AG04449 (cell line): ENCODE data around the gene ZNF417.

ENCODE experiments used
- CTCF ChIA-PET: fragments of 350-600 bp; formaldehyde crosslinking; extraction: SDS; loops from one replicate; lab custom pipeline; 2021; ENCODE audit warnings: antibody characterized with exemption; lab: Yijun Ruan, JAX
- POLR2A ChIA-PET: fragments of 400-600, 350-600 bp; formaldehyde crosslinking; extraction: SDS; loops from one replicate; lab custom pipeline; 2020; ENCODE audit warnings: antibody characterized with exemption, inconsistent platforms; lab: Yijun Ruan, JAX
- DNase-seq: peaks from one replicate; pipeline ENCODE4 v3.0.0-alpha.2; 2010; ENCODE audit warnings: low read depth, low spot score
- H3K4me3 ChIP-seq: 2 replicates; pipeline ENCODE4 v1.5.1; 2011; ENCODE audit warnings: low read depth, mild to moderate bottlenecking, control low read depth, low read length
- CTCF ChIP-seq: IDR thresholded peaks from one replicate; pipeline ENCODE4 v1.5.1; 2011; ENCODE audit warnings: mild to moderate bottlenecking, moderate library complexity, low read length, control low read depth, inconsistent platforms; ENCODE audit not compliant: insufficient read depth; ENCODE audit errors: missing control alignments

The ZNF417 gene

GRCh38 chr19:57916168-57916995 lies at the start of gene ZNF417:
Gene ZNF417 (minus strand): TSS chr19:57916592. CDS start chr19:57916411, 181 bp downstream.
- TF ChIP-seq CTCF = peak; percentile 54
- peak within 1 kb of the TSS; percentile 82 for H3K4me3 ChIP-seq
- ChIA-PET POLR2A (interaction anchor here (1.6 kb wide), 1 partner anchor 97 kb away, joined by 5 read pairs; no protein-coding TSS in a partner anchor), CTCF (interaction anchor here (0.7 to 1.6 kb wide), 5 partner anchors 9 to 188 kb away, joined by 3 to 6 read pairs (median 4); partner anchors contain the start of gene ZNF418)
- peak; percentile 74 for DNase-seq

- H3K4me3 ChIP-seq = no peak overlapping the region
- no peak for TF ChIP-seq CTCF
- DNase-seq = no peak
- CTCF ChIA-PET = no interaction called here
- POLR2A ChIA-PET = no interaction called here
These were observed 48.4 kb upstream of the ZNF417 start for GRCh38 chr19:57964761-57965160.

- no peak overlapping the region for H3K4me3 ChIP-seq
- TF ChIP-seq CTCF = no peak
- DNase-seq = no peak
- ChIA-PET CTCF (no interaction called here), POLR2A (no interaction called here)
These were observed 45.4 kb upstream of the ZNF417 start for GRCh38 chr19:57961785-57962184.

GRCh38 chr19:57954996-57955395 lies 38.6 kb upstream of the ZNF417 start:
- no peak for DNase-seq
- ChIA-PET CTCF (no interaction called here), POLR2A (no interaction called here)
- H3K4me3 ChIP-seq = no peak overlapping the region
- TF ChIP-seq CTCF = no peak

GRCh38 chr19:57949702-57950101 lies 33.3 kb upstream of the ZNF417 start:
- CTCF ChIA-PET = no interaction called here
- TF ChIP-seq CTCF = no peak
- POLR2A ChIA-PET = no interaction called here

GRCh38 chr19:57949296-57949695 lies 32.9 kb upstream of the ZNF417 start:
- no peak for TF ChIP-seq CTCF
- ChIA-PET POLR2A (no interaction called here), CTCF (no interaction called here)

More at GRCh38 chr19:57949702-57950101, 33.3 kb upstream of the ZNF417 start:
- H3K4me3 ChIP-seq = no peak overlapping the region
- no peak for DNase-seq

More at GRCh38 chr19:57949296-57949695, 32.9 kb upstream of the ZNF417 start:
- DNase-seq = no peak
- H3K4me3 ChIP-seq = no peak overlapping the region
